Right atrium auricular region (tissue), 2 donors: ENCODE measurements around the gene PGAP3. TPM values are rescaled to one million over a fixed set of nuclear protein-coding genes. Genes with fewer than 3 reads are reported as not detected.

Source experiments
- DNase-seq: peaks from one replicate; pipeline ENCODE4 v3.0.0-alpha.2; 2019; ENCODE audit warnings: low spot score
- H3K27ac ChIP-seq, 2 donors: fragments of 200-600 bp; sonication (generic); 1 replicate in 1 of 2; 2 replicates in 1 of 2; pipeline ENCODE4 v1.5.1; 2016 to 2019
- H3K27me3 ChIP-seq, 2 donors: fragments of 200-600 bp; sonication (generic); one replicate each; pipeline versions ENCODE4 v1.5.1 to v1.6.0; 2017 to 2019
- H3K36me3 ChIP-seq: fragments of 200-600 bp; sonication (generic); one replicate; pipeline ENCODE4 v1.5.1; 2016
- H3K4me1 ChIP-seq, 2 donors: fragments of 200-600 bp; sonication (generic); one replicate each; pipeline versions ENCODE4 v1.5.1 to v1.6.0; 2017 to 2019
- H3K4me3 ChIP-seq, 2 donors: fragments of 200-600 bp; sonication (generic); 1 replicate in 1 of 2; 2 replicates in 1 of 2; pipeline ENCODE4 v1.5.1; 2017 to 2019; ENCODE audit warnings: mild to moderate bottlenecking in 1 of 2, moderate library complexity in 1 of 2
- H3K9me3 ChIP-seq, 2 donors: fragments of 200-600 bp; sonication (generic); one replicate each; pipeline ENCODE4 v1.5.1; 2019
- microRNA-seq, 2 donors: library from miRNA; unstranded; fragments of <30 nt; microRNA quantifications; one replicate each; pipeline ENCODE4, GENCODE V29; 2016 to 2017; ENCODE audit warnings: borderline number of aligned reads in 2 of 2, borderline replicate concordance in 1 of 2
- total RNA-seq, 2 donors: library from RNA; depleted of rRNA; stranded (reverse); fragments of >200 nt; gene quantifications; one replicate each; pipeline ENCODE4 v1.1.0, GENCODE V29; 2016
- TF ChIP-seq, protein P1 (sequence below), 2 donors: fragments of 200-600 bp; sonication (generic); IDR thresholded peaks; one replicate each; pipeline ENCODE4 v1.5.1; 2019; ENCODE audit warnings: antibody characterized with exemption in 2 of 2

Gene PGAP3
- total RNA-seq, 2 donors from 2014 or later = 14.0 to 21.6 TPM

DNA sequence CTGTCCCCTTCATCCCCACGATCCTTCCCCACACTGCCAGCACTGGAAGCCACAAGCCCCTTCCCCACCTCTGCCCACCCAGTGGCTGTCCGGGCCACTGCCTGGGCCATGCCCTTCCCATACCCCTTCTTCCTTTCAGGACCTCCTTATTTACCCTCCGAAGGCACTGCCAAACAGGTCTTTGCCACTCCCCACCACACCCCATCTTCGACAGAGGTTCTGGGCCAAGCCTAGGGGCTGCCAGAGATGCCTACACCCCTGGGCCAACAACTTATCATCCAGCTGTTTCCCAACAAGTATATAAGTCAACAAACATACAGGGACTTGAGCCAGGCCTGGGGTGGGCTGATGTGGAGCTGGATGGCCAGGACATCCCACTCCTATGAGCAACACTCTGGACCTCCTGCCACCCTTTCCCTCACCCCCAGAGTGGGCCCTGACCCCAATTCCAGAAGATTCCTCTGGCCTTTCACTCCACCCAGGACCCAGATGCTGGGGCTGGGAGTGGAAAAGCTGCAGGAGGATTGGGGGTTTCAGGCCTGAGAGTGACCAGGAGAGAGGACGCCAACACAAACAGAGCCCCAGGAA, 62.6 kb downstream of the PGAP3 start:
- peaks cover 0 to 8% of the 10 kb centered on the region in 2 donors for H3K27me3 ChIP-seq
- H3K27ac ChIP-seq = no peak overlapping the region
- no peak overlapping the region for H3K4me3 ChIP-seq
- peaks cover 0 to 27% of the 10 kb centered on the region in 2 donors for H3K4me1 ChIP-seq
- DNase-seq = no peak
- H3K36me3 ChIP-seq = no peaks in the 10 kb centered on the region
- TF ChIP-seq, protein P1, sequence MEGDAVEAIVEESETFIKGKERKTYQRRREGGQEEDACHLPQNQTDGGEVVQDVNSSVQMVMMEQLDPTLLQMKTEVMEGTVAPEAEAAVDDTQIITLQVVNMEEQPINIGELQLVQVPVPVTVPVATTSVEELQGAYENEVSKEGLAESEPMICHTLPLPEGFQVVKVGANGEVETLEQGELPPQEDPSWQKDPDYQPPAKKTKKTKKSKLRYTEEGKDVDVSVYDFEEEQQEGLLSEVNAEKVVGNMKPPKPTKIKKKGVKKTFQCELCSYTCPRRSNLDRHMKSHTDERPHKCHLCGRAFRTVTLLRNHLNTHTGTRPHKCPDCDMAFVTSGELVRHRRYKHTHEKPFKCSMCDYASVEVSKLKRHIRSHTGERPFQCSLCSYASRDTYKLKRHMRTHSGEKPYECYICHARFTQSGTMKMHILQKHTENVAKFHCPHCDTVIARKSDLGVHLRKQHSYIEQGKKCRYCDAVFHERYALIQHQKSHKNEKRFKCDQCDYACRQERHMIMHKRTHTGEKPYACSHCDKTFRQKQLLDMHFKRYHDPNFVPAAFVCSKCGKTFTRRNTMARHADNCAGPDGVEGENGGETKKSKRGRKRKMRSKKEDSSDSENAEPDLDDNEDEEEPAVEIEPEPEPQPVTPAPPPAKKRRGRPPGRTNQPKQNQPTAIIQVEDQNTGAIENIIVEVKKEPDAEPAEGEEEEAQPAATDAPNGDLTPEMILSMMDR (IDR thresholded peaks at IDR 0.05) = no peak
- H3K9me3 ChIP-seq = no peaks in the 10 kb centered on the region

DNA sequence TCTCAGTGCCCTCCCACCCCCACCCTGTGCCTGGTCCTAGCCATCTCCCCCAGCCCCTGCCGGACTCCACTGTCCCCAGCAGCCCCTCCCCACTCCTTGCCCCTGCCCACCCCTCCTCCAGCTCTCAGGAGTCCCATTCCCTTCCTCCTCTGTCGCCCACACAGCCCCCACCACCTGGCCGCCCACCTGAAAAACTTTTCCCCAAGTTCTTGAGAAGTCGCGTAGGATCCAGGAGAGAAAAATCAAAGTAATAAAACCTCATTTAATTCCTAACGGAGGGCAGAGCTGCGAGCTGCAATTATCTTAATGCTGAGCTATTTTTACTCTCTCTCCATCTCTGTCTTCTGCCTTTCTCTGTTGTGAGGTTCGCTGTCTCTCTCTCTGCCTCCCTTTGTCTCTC, 63.5 kb downstream of the PGAP3 start:
- no peaks in the 10 kb centered on the region for H3K9me3 ChIP-seq
- H3K27me3 ChIP-seq = peaks cover 0 to 8% of the 10 kb centered on the region in 2 donors
- TF ChIP-seq, protein P1 (IDR thresholded peaks at IDR 0.05) = no peak

DNA sequence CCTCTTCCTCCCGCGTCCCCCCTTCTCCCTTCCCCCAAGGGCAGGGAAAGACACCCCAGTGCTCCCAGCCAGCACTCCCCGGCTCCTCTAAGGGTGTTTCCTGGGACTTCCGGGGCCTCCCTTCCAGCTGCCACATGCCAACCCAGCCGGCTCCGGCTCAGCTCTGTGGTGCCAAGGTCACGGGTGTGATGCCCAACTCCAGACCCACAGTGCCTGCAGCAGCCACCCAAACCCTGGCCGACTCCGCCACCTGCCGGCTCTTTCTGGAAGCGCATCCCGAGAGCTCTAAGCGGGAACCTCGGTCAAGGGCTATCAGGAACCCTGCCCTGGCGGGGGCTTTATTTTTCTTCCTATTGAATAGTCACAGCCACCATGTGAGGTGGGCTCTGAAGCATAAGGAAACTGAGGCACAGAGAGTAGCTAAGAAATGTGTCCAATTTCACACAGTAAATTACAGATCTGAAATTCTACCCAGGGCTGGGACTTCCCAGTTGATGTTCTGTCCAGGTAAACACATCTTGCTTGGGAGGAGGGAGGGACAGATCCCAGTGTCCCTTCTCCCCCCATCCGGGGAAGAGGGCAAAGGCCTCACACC, 64.4 kb downstream of the PGAP3 start:
- H3K4me3 ChIP-seq = no peak overlapping the region
- DNase-seq = peak; percentile 89
- H3K9me3 ChIP-seq = no peaks in the 10 kb centered on the region
- no peak overlapping the region for H3K27ac ChIP-seq
- no peaks in the 10 kb centered on the region for H3K36me3 ChIP-seq
- H3K27me3 ChIP-seq = peaks cover 0 to 8% of the 10 kb centered on the region in 2 donors
- TF ChIP-seq, protein P1 (IDR thresholded peaks at IDR 0.05) = peak; percentile 92 to 97
- H3K4me1 ChIP-seq = peaks cover 0 to 31% of the 10 kb centered on the region in 2 donors

More for the DNA sequence above, 63.5 kb downstream of the PGAP3 start:
- Histone ChIP-seq H3K4me3 (no peak overlapping the region), H3K36me3 (no peaks in the 10 kb centered on the region), H3K27ac (no peak overlapping the region), H3K4me1 (peaks cover 0 to 27% of the 10 kb centered on the region in 2 donors)
- DNase-seq = no peak

DNA sequence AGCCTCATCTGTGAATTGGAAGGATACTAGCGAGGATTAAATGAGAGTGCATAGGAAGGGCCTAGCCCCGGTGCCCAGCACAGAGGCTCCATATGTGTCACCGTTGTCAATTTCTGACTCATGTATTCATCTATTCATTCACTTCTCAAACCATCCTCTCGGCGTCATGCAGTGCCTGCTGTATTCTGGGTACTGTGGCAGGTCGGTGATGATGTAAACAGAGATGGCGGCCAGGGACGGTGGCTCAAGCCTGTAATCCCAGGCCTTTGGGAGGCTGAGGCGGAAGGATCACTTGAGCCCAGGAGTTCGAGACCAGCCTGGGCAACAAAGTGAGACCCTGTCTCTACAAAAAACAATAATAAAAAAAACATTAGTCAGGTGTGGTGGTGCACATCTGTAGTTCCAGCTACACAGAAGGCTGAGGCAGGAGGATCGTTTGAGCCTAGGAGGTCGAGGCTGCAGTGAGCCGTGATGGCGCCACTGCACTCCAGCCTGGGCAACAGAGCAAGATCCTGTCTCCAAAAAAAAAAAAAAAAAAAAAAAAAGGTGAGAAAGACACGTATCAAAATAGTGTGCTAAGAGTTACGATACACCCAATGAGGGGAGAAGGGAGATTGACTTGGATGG, 65.4 kb downstream of the PGAP3 start:
- Histone ChIP-seq H3K36me3 (no peaks in the 10 kb centered on the region), H3K27me3 (peaks cover 0 to 7% of the 10 kb centered on the region in 2 donors), H3K27ac (no peak overlapping the region), H3K9me3 (no peaks in the 10 kb centered on the region), H3K4me1 (peaks cover 0 to 33% of the 10 kb centered on the region in 2 donors), H3K4me3 (no peak overlapping the region)
- TF ChIP-seq, protein P1 (IDR thresholded peaks at IDR 0.05) = no peak
- no peak for DNase-seq

DNA sequence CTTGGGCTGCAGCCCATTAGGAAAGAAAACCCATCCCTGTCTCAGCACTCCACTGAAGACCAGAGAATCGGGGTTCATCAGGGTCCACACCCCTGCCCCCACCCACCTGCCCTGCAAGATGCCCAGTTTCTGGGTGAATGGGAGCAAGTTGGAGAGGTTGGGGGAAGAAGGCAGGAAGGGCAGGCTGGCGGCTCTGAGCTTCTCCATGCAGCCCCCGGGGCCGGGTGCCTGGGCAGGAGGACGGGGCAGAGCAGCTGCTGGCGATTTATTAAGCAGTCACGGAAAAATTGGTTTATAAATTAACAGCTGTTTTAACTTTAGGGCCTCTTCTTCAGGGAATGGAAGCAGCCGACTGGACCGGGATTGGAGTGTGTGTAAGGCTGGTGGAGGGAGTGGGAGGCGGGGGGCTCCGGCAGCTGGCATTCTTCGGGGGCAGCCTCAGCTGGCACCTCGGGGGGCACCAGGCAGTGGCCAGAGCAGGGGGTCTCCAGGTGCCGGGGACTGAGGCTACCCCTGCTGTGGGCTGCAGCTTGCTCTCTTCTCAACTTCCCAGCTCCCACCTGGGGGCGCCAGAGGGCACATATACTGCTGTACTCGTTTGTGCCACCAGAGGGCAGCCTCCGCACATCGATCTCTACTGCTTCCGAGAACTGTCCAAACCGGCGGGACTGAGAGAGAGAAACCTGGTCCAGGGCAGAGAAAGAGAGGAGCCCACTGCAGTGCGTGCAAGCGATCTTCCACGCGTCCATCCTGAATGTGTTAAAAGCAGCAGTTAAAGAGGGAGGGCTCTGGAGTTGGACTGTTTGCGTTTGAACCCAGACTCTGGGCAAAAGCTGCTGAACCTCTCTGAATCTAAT, 66.1 kb downstream of the PGAP3 start:
- DNase-seq = peak; percentile 93
- Histone ChIP-seq H3K27me3 (peaks cover 0 to 2% of the 10 kb centered on the region in 2 donors), H3K27ac (no peak overlapping the region), H3K9me3 (no peaks in the 10 kb centered on the region), H3K4me3 (no peak overlapping the region), H3K4me1 (peaks cover 0 to 31% of the 10 kb centered on the region in 2 donors), H3K36me3 (no peaks in the 10 kb centered on the region)
- TF ChIP-seq, protein P1 (IDR thresholded peaks at IDR 0.05) = peak; percentile 98 to 99

Small RNA genes lying within 50 kb of the gene (microRNA-seq; reads per million reads assigned to microRNA genes)
- gene MIR4728 = 0.71 to 3.5 reads per million in 2 donors

Other genes starting within 250 kb of the PGAP3 start
- gene MED1, start 236.8 kb downstream of the PGAP3 start, total RNA-seq = 10 to 100 TPM; 15.9 to 19.0 TPM
- 10 to 100 TPM; 15.9 to 18.9 TPM for gene CDK12, start 226.6 kb downstream of the PGAP3 start, total RNA-seq
- not detected for gene NEUROD2, start 80.1 kb downstream of the PGAP3 start, total RNA-seq
- 1 to 10 TPM in 1 of 2 donors, not detected in 1; 6.7 TPM for gene PPP1R1B, start 61.1 kb downstream of the PGAP3 start, total RNA-seq
- gene STARD3, start 50.9 kb downstream of the PGAP3 start, total RNA-seq = 10 to 100 TPM; 18.5 to 22.2 TPM
- gene TCAP, start 22.7 kb downstream of the PGAP3 start, total RNA-seq = 1,000 to 10,000 TPM; 3,380 to 5,284 TPM
- gene PNMT, start 19.6 kb downstream of the PGAP3 start, total RNA-seq = 10 to 100 TPM; 14.9 to 26.2 TPM
- gene ERBB2, start 12.0 kb upstream of the PGAP3 start, total RNA-seq = 10 to 100 TPM; 73.5 to 85.5 TPM
- 10 to 100 TPM; 77.5 to 77.8 TPM for gene MIEN1, start 42.5 kb upstream of the PGAP3 start, total RNA-seq
- 1 to 10 TPM; 3.4 to 5.8 TPM for gene GRB7, start 49.9 kb upstream of the PGAP3 start, total RNA-seq
- gene IKZF3, start 176.3 kb upstream of the PGAP3 start, total RNA-seq = under 1 TPM; 0.37 to 0.51 TPM
- not detected for gene ZPBP2, start 180.1 kb upstream of the PGAP3 start, total RNA-seq
- 1 to 10 TPM in 1 of 2 donors, under 1 TPM in 1; 0.44 to 1.2 TPM for gene GSDMB, start 230.6 kb upstream of the PGAP3 start, total RNA-seq
- gene ORMDL3, start 239.5 kb upstream of the PGAP3 start, total RNA-seq = 10 to 100 TPM; 31.5 to 41.5 TPM
- gene LRRC3C, start 239.7 kb upstream of the PGAP3 start, total RNA-seq = not detected